Suprapubic skin (tissue), 4 donors: Measurements from ENCODE around the gene HOXC4. TPM values are rescaled to one million over a fixed set of nuclear protein-coding genes. Genes with fewer than 3 reads are reported as not detected.

Source experiments
- DNase-seq, 2 donors: peaks; one replicate each; pipeline ENCODE4 v3.0.0-alpha.2; 2019; ENCODE audit warnings: low spot score in 2 of 2
- H3K27ac ChIP-seq: fragments of 200-600 bp; sonication (generic); one replicate; pipeline ENCODE4 v1.5.1; 2019
- H3K27me3 ChIP-seq: fragments of 200-600 bp; sonication (generic); one replicate; pipeline ENCODE4 v1.5.1; 2019
- H3K36me3 ChIP-seq: fragments of 200-600 bp; sonication (generic); one replicate; pipeline ENCODE4 v1.5.1; 2019
- H3K4me1 ChIP-seq: fragments of 200-600 bp; sonication (generic); one replicate; pipeline ENCODE4 v1.5.1; 2019
- H3K4me3 ChIP-seq: fragments of 200-600 bp; sonication (generic); one replicate; pipeline ENCODE4 v1.5.1; 2019; ENCODE audit warnings: mild to moderate bottlenecking
- H3K9me3 ChIP-seq: fragments of 200-600 bp; sonication (generic); one replicate; pipeline ENCODE4 v1.5.1; 2019
- EP300 ChIP-seq: sonication (generic); formaldehyde crosslinking; IDR thresholded peaks from one replicate; pipeline ENCODE4 v1.6.1; 2017; ENCODE audit warnings: antibody characterized with exemption
- POLR2A ChIP-seq, 2 donors: fragments of 450-650 bp; IDR thresholded peaks; one replicate each; pipeline ENCODE4 v1.6.1; 2017; ENCODE audit warnings: antibody characterized with exemption in 2 of 2, mild to moderate bottlenecking in 2 of 2, moderate library complexity in 2 of 2
- POLR2AphosphoS5 ChIP-seq, 3 donors: sonication (generic); formaldehyde crosslinking; IDR thresholded peaks; one replicate each; pipeline ENCODE4 v1.6.1; 2017; ENCODE audit warnings: antibody characterized with exemption in 3 of 3
- WGBS: methylation state at CpG from one replicate; pipeline ENCODE4 v1.1.5; 2018; 5-methylcytosine and 5-hydroxymethylcytosine counted together
- total RNA-seq, 4 donors: library from RNA; depleted of rRNA; stranded (reverse); fragments of >200 nt; gene quantifications; one replicate each; pipeline ENCODE4 v1.1.0, GENCODE V29; 2016
- TF ChIP-seq, protein P1 (sequence below), 2 donors: fragments of 200-600 bp in 1 of 2; fragments of 450-650 bp in 1 of 2; sonication (generic) in 1 of 2; IDR thresholded peaks; one replicate each; pipeline ENCODE4 v1.5.1; 2016 to 2019; ENCODE audit warnings: antibody characterized with exemption in 2 of 2, mild to moderate bottlenecking in 1 of 2, moderate library complexity in 1 of 2

The HOXC4 gene
- 1 to 10 TPM; 1.4 to 4.7 (median 1.9) TPM for total RNA-seq

DNA sequence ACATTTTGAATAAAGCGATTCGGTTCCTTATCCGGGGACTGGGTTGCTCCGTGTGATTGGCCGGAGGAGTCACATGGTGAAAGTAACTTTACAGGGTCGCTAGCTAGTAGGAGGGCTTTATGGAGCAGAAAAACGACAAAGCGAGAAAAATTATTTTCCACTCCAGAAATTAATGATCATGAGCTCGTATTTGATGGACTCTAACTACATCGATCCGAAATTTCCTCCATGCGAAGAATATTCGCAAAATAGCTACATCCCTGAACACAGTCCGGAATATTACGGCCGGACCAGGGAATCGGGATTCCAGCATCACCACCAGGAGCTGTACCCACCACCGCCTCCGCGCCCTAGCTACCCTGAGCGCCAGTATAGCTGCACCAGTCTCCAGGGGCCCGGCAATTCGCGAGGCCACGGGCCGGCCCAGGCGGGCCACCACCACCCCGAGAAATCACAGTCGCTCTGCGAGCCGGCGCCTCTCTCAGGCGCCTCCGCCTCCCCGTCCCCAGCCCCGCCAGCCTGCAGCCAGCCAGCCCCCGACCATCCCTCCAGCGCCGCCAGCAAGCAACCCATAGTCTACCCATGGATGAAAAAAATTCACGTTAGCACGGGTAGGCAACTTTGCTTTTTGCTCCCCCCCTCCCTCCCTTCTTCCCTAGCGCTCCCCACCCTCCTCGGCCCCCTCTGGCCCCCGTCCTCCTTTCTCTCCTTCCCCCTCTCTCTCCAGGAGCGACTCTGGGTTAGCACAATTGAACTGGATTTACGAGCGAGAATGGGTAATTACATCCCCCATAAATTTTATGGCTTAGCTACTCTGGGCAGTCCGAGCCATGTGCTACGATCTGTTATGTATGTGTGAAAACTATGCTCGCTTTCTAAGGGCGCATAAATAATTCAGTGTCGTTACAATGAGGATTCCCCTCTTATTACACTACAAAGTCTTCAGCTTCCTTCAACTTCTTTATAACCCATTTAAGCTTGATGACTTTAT is at the start of gene HOXC4:
Gene HOXC4, plus strand, starts transcription at position 85 of the 991 bp plus-strand sequence. Its CDS starts 88 bp downstream, at position 173.
- Histone ChIP-seq H3K27me3 (peaks cover 12% of the 10 kb centered on the region), H3K9me3 (no peaks in the 10 kb centered on the region), H3K36me3 (no peaks in the 10 kb centered on the region), H3K4me3 (peak within 1 kb of the TSS; percentile 36), H3K27ac (peak within 1 kb of the TSS; percentile 12), H3K4me1 (peaks cover 28% of the 10 kb centered on the region)
- 75% methylated on average over 48 of the region's 52 CpGs for WGBS
- TF ChIP-seq POLR2AphosphoS5 (IDR thresholded peaks at IDR 0.05) (no peak), POLR2A (IDR thresholded peaks at IDR 0.05) (no peak), EP300 (no peak)
- TF ChIP-seq, protein P1, sequence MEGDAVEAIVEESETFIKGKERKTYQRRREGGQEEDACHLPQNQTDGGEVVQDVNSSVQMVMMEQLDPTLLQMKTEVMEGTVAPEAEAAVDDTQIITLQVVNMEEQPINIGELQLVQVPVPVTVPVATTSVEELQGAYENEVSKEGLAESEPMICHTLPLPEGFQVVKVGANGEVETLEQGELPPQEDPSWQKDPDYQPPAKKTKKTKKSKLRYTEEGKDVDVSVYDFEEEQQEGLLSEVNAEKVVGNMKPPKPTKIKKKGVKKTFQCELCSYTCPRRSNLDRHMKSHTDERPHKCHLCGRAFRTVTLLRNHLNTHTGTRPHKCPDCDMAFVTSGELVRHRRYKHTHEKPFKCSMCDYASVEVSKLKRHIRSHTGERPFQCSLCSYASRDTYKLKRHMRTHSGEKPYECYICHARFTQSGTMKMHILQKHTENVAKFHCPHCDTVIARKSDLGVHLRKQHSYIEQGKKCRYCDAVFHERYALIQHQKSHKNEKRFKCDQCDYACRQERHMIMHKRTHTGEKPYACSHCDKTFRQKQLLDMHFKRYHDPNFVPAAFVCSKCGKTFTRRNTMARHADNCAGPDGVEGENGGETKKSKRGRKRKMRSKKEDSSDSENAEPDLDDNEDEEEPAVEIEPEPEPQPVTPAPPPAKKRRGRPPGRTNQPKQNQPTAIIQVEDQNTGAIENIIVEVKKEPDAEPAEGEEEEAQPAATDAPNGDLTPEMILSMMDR (IDR thresholded peaks at IDR 0.05): no peak
- DNase-seq: no peak

DNA sequence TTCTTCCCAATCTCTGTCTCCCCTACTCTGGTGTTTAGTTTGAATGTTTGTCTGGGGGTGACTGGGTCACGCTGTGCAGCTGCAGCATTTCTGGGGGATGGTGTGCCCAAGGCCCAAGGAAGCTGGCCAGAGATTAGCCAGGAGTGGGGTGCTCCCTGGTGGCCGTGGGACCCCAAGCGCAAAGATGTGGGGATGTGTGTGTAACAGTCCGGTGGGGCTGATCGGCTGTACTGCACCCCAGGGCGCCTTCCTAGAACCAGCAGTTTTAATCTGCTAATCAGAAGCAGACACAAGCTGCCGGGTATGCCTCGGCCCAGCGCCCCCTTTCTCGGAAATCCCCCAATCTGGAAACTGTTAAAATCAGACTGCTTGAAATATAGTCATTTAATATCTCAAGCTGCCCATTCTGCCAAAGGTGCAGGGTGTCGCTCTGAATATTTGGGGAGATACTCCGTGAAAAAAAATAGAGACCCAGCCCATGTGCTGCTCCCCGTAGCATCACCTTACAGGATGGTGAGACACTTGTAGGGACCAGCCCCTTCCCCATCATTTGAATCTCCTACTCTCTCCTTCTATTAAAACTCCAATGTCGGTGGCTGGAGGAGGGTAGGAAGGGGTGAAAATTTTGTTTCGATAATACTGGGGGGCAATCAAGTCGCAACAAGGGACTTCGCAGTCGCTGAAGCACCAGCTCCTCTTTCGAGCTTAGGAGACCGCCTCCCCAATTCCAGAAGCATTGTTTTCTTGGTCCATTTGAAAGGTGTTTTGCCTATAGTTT is 49.4 kb upstream of the HOXC4 start:
- WGBS: 53% methylated on average over 20 of the region's 20 CpGs
- TF ChIP-seq EP300 (no peak), POLR2A (IDR thresholded peaks at IDR 0.05) (no peak), POLR2AphosphoS5 (IDR thresholded peaks at IDR 0.05) (no peak)
- TF ChIP-seq, protein P1 (IDR thresholded peaks at IDR 0.05): no peak
- peaks cover 56% of the 10 kb centered on the region for H3K4me1 ChIP-seq
- peak overlapping the region; percentile 98 for H3K27ac ChIP-seq
- no peaks in the 10 kb centered on the region for H3K9me3 ChIP-seq
- peak overlapping the region; percentile 67 for H3K4me3 ChIP-seq
- peaks cover 16% of the 10 kb centered on the region for H3K27me3 ChIP-seq
- no peaks in the 10 kb centered on the region for H3K36me3 ChIP-seq
- DNase-seq: no peak

DNA sequence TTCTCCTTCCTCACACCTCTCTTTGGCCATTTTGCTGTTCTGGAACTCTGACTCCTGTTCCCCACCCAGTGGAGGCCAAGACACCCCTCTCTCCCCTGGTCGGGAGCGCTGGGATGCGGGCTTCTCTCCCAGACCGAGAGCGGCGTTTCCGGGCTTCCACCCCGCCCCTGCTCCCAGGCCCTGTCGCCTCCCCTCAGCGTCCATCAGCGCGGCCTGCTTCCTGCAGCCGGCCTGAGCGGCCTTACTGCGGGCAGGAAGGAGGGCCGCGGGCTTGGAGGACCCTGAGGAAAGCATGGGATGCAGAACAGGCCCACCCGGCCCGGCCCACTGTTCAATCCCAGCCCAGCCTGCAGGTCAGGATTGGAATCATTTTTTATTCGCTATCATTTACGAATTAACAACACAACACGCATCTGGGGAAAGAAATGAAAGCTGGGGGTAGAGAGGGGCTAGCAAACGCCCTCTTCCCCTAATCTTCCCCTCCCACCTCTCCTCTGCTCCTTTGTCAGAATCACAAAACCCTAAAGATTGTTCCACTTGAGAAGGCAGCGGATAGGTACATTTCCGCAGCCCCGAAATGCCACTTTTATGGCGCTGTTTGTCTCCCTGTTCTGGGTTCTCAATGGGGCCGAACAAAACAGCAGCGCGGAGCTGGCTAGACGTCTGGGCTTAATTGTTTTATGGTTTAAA is 48.6 kb upstream of the HOXC4 start:
- Histone ChIP-seq H3K4me1 (peaks cover 61% of the 10 kb centered on the region), H3K36me3 (no peaks in the 10 kb centered on the region), H3K27ac (peak overlapping the region; percentile 98), H3K4me3 (peak overlapping the region; percentile 67), H3K9me3 (no peaks in the 10 kb centered on the region), H3K27me3 (peaks cover 16% of the 10 kb centered on the region)
- WGBS: 39% methylated on average over 29 of the region's 31 CpGs
- TF ChIP-seq EP300 (no peak), POLR2AphosphoS5 (IDR thresholded peaks at IDR 0.05) (peak in 1 of 3 donors; percentile 37)
- TF ChIP-seq, protein P1 (IDR thresholded peaks at IDR 0.05): no peak
- DNase-seq: peak in 1 of 2 donors; percentile 82

DNA sequence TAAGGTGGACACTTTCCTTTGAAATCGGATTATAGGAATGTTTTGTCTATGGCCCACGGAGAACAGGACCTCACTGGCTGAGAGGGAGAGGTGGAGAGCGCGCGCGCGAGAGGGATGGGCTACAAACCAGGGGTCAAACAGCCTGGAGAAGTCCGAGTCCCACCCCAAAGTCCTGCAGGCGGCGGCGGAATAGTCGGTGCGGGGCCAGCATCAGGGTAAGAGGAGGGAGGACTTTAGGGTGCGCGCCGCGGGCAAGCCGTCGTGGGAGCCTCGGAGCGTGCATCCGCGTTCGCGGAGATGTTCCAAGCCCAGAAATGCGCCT is 48.1 kb upstream of the HOXC4 start:
- Histone ChIP-seq H3K4me3 (peak overlapping the region; percentile 67), H3K27ac (peak overlapping the region; percentile 98)

More for the DNA sequence above, 48.1 kb upstream of the HOXC4 start:
- WGBS: 48% methylated on average over 26 of the region's 26 CpGs
- peaks cover 66% of the 10 kb centered on the region for H3K4me1 ChIP-seq
- no peaks in the 10 kb centered on the region for H3K9me3 ChIP-seq
- H3K27me3 ChIP-seq: peaks cover 14% of the 10 kb centered on the region
- DNase-seq: no peak
- H3K36me3 ChIP-seq: no peaks in the 10 kb centered on the region
- TF ChIP-seq EP300 (no peak), POLR2A (IDR thresholded peaks at IDR 0.05) (no peak), POLR2AphosphoS5 (IDR thresholded peaks at IDR 0.05) (no peak)
- TF ChIP-seq, protein P1 (IDR thresholded peaks at IDR 0.05): no peak
